GM18526 (cell line): Measurements from ENCODE around the gene GPX3.

Source experiments
- POLR2A ChIP-seq: IDR thresholded peaks from 3 replicates; pipeline ENCODE4 v1.6.1; 2011; ENCODE audit not compliant: insufficient read length; ENCODE audit errors: extremely low read depth

GPX3 gene

GRCh38 chr5:151005950-151006576, 14.3 kb upstream of the GPX3 start:
- TF ChIP-seq POLR2A, result no peak

GRCh38 chr5:151006704-151007334, 13.6 kb upstream of the GPX3 start:
- TF ChIP-seq POLR2A, result no peak

GRCh38 chr5:151007430-151008209, 12.8 kb upstream of the GPX3 start:
- TF ChIP-seq POLR2A, result no peak

GRCh38 chr5:151008210-151008491, 12.2 kb upstream of the GPX3 start:
- no peak for TF ChIP-seq POLR2A

GRCh38 chr5:151008906-151009305, 11.5 kb upstream of the GPX3 start:
- TF ChIP-seq POLR2A, result no peak

GRCh38 chr5:151012862-151013261, 7.5 kb upstream of the GPX3 start:
- no peak for TF ChIP-seq POLR2A

GRCh38 chr5:151014680-151015343, 5.6 kb upstream of the GPX3 start:
- TF ChIP-seq POLR2A, result no peak

GRCh38 chr5:151015974-151016587, 4.3 kb upstream of the GPX3 start:
- no peak for TF ChIP-seq POLR2A

- TF ChIP-seq POLR2A, result no peak
Observed at GRCh38 chr5:151016700-151017099, 3.7 kb upstream of the GPX3 start.

- TF ChIP-seq POLR2A, result no peak
Observed at GRCh38 chr5:151017897-151018296, 2.5 kb upstream of the GPX3 start.

- no peak for TF ChIP-seq POLR2A
Observed at GRCh38 chr5:151018846-151019245, 1.5 kb upstream of the GPX3 start.

- no peak for TF ChIP-seq POLR2A
Observed at GRCh38 chr5:151019331-151019730, 1.1 kb upstream of the GPX3 start.

- no peak for TF ChIP-seq POLR2A
Observed at GRCh38 chr5:151021746-151022145, 1.4 kb downstream of the GPX3 start.

- no peak for TF ChIP-seq POLR2A
Observed at GRCh38 chr5:151022511-151023018, 2.2 kb downstream of the GPX3 start.

GRCh38 chr5:151023047-151023615, 2.7 kb downstream of the GPX3 start:
- TF ChIP-seq POLR2A, result no peak
